ENCODE data around the gene SLC25A25. TPM values are rescaled to one million over a fixed set of nuclear protein-coding genes. Genes with fewer than 3 reads are reported as not detected.

Gene SLC25A25
- total RNA-seq, 1 experiment from 2014 or later, result 10.7 TPM

DNA sequence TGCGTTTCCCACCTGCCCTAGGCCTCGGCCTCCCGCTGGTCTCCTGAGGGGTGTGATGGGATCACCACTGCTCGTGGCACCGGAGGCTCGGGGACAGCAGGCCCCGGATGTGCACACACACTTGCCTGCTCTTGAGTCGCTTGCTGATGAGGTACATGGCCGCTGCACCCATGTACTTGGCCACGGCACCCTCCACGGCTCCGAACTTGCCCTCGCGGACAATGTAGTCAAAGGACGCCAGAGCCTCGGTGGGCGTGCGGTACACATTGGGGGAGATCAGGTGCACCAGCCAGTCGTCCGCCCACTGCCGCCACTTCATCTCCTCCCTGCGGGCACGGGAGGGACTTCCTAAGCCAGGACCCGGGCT lies 54.8 kb downstream of the SLC25A25 start:
- ATAC-seq, result no peak
- no peak for TF ChIP-seq TCF7L2 (IDR thresholded peaks at IDR 0.05; ENCODE audit: low read depth, low read length)
- TF ChIP-seq POLR2AphosphoS5 (IDR thresholded peaks at IDR 0.05; ENCODE audit: low read depth, low read length), result no peak
- TF ChIP-seq, protein P1, sequence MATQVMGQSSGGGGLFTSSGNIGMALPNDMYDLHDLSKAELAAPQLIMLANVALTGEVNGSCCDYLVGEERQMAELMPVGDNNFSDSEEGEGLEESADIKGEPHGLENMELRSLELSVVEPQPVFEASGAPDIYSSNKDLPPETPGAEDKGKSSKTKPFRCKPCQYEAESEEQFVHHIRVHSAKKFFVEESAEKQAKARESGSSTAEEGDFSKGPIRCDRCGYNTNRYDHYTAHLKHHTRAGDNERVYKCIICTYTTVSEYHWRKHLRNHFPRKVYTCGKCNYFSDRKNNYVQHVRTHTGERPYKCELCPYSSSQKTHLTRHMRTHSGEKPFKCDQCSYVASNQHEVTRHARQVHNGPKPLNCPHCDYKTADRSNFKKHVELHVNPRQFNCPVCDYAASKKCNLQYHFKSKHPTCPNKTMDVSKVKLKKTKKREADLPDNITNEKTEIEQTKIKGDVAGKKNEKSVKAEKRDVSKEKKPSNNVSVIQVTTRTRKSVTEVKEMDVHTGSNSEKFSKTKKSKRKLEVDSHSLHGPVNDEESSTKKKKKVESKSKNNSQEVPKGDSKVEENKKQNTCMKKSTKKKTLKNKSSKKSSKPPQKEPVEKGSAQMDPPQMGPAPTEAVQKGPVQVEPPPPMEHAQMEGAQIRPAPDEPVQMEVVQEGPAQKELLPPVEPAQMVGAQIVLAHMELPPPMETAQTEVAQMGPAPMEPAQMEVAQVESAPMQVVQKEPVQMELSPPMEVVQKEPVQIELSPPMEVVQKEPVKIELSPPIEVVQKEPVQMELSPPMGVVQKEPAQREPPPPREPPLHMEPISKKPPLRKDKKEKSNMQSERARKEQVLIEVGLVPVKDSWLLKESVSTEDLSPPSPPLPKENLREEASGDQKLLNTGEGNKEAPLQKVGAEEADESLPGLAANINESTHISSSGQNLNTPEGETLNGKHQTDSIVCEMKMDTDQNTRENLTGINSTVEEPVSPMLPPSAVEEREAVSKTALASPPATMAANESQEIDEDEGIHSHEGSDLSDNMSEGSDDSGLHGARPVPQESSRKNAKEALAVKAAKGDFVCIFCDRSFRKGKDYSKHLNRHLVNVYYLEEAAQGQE (IDR thresholded peaks at IDR 0.05; ENCODE audit: insufficient read depth in 1 of 2, low read depth in 2 of 2, low read length in 1 of 2), result no peak
- H3K36me3 ChIP-seq (ENCODE audit: control insufficient read depth, insufficient read depth, low read length), result no peaks in the 10 kb centered on the region; the same call in 1 of the 2 replicates
- peaks cover 3% of the 10 kb centered on the region; the same call in 1 of the 2 replicates for H3K4me1 ChIP-seq (ENCODE audit: control insufficient read depth, insufficient read depth, low read length)
- H3K27ac ChIP-seq (ENCODE audit: low read length), result no peak overlapping the region
- no peaks in the 10 kb centered on the region for H3K9me3 ChIP-seq (ENCODE audit: control insufficient read depth, insufficient read depth, low read depth, low read length)
- no peak overlapping the region for H3K4me3 ChIP-seq (ENCODE audit: low read depth in 2 of 2, low read length in 2 of 2)
- CTCF ChIA-PET, result no interaction called here
- intact Hi-C loops (cut with micrococcal nuclease; ENCODE audit: unreplicated experiment), result no loop called here
- no peaks in the 10 kb centered on the region for H3K27me3 ChIP-seq (ENCODE audit: control insufficient read depth, insufficient read depth, low read length)
- BruUV-seq (replicated peaks), result no TSS peak
- DNase-seq (ENCODE audit: low read depth, low spot score), result no peak
- POLR2A ChIA-PET, result no interaction called here
- in situ Hi-C loops (cut with HindIII; ENCODE audit: low pct_unique_long_range_greater_than_20kb, low sequenced_read_pairs), result no loop called here

DNA sequence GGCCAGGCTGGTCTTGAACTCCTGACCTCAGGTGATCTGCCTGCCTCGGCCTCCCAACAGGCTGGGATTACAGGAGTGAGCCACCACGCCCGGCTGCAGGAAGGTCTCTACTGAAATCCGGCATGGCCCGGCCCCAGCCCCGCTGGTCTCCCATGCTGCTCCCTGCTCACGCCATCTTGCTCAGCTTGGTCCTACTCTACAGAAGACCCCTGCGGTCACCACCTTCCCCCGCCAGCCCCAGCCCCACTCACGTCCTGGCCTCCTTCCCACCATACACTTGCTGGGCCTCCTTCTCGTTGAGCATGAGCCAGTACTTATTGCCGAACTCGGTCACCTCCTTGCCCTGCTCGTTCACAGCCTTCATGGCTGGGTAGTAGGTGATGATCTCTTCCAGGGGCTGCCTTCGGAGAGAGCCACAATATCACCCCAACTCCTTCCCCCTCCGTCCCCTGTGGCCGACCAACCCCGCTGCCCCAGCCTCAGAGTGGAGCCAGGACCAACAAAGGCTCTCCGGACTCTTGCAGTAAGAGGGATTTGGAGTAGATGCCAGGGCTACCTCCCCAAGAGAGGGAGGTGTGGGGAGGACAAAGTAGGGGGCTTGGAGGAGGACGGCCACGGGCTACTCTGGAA lies 55.5 kb downstream of the SLC25A25 start:
- 0 out of 2 replicates have a peak, but pooled peaks cover 3% of the 10 kb centered on the region for H3K4me1 ChIP-seq (ENCODE audit: control insufficient read depth, insufficient read depth, low read length)
- H3K27me3 ChIP-seq (ENCODE audit: control insufficient read depth, insufficient read depth, low read length), result no peaks in the 10 kb centered on the region
- H3K27ac ChIP-seq (ENCODE audit: low read length), result no peak overlapping the region
- TF ChIP-seq SIN3A (IDR thresholded peaks at IDR 0.05; ENCODE audit: borderline replicate concordance, insufficient read depth, low read depth, low read length), result no peak
- no peak for TF ChIP-seq TCF7L2 (IDR thresholded peaks at IDR 0.05; ENCODE audit: low read depth, low read length)
- TF ChIP-seq, protein P2, sequence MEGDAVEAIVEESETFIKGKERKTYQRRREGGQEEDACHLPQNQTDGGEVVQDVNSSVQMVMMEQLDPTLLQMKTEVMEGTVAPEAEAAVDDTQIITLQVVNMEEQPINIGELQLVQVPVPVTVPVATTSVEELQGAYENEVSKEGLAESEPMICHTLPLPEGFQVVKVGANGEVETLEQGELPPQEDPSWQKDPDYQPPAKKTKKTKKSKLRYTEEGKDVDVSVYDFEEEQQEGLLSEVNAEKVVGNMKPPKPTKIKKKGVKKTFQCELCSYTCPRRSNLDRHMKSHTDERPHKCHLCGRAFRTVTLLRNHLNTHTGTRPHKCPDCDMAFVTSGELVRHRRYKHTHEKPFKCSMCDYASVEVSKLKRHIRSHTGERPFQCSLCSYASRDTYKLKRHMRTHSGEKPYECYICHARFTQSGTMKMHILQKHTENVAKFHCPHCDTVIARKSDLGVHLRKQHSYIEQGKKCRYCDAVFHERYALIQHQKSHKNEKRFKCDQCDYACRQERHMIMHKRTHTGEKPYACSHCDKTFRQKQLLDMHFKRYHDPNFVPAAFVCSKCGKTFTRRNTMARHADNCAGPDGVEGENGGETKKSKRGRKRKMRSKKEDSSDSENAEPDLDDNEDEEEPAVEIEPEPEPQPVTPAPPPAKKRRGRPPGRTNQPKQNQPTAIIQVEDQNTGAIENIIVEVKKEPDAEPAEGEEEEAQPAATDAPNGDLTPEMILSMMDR (IDR thresholded peaks at IDR 0.05), result no peak
- TF ChIP-seq, protein P1 (IDR thresholded peaks at IDR 0.05; ENCODE audit: insufficient read depth in 1 of 2, low read depth in 2 of 2, low read length in 1 of 2), result no peak
- ChIA-PET POLR2A (no interaction called here), CTCF (no interaction called here)
- intact Hi-C loops (cut with micrococcal nuclease; ENCODE audit: unreplicated experiment) (no loop called here), in situ Hi-C loops (cut with HindIII; ENCODE audit: low pct_unique_long_range_greater_than_20kb, low sequenced_read_pairs) (no loop called here)
- no TSS peak for BruUV-seq (replicated peaks)
- H3K36me3 ChIP-seq (ENCODE audit: control insufficient read depth, insufficient read depth, low read length), result peaks cover under 1% of the 10 kb centered on the region; the same call in 1 of the 2 replicates
- no peaks in the 10 kb centered on the region for H3K9me3 ChIP-seq (ENCODE audit: control insufficient read depth, insufficient read depth, low read depth, low read length)
- DNase-seq (ENCODE audit: low read depth, low spot score), result no peak
- H3K4me3 ChIP-seq (ENCODE audit: low read depth in 2 of 2, low read length in 2 of 2), result no peak overlapping the region
- ATAC-seq, result no peak
